GM23338 (cell line): ENCODE data around the gene CACNA1A. TPM values are rescaled to one million over a fixed set of nuclear protein-coding genes. Genes with fewer than 3 reads are reported as not detected.

Experiments used
- ATAC-seq: fragments of 200-7000 bp; cut with Tn5 transposase; 3 replicates; pipeline ENCODE4 v1.9.1; 2020
- DNase-seq: peaks from one replicate; pipeline ENCODE4 v3.0.0-alpha.2; 2015; ENCODE audit warnings: low spot score
- H2AFZ ChIP-seq: fragments of 200-600 bp; sonication (generic); 2 replicates; pipeline ENCODE4 v1.8.0; 2016; ENCODE audit warnings: antibody characterized with exemption, mild to moderate bottlenecking, moderate library complexity
- H3F3A ChIP-seq: fragments of 200-600 bp; sonication (generic); replicated peaks from 2 replicates; pipeline ENCODE4 v1.8.0; 2017; ENCODE audit warnings: antibody characterized with exemption, mixed run types, low read depth
- H3K27ac ChIP-seq: fragments of 200-600 bp; sonication (generic); 2 replicates; pipeline ENCODE4 v1.6.1; 2016; ENCODE audit warnings: low read depth
- H3K27me3 ChIP-seq: fragments of 200-600 bp; sonication (generic); 2 replicates; pipeline ENCODE4 v1.8.0; 2016; ENCODE audit warnings: mild to moderate bottlenecking, mixed run types, moderate library complexity; ENCODE audit not compliant: insufficient read depth
- H3K36me3 ChIP-seq: fragments of 200-600 bp; sonication (generic); 2 replicates; pipeline ENCODE4 v1.8.0; 2016; ENCODE audit warnings: mild to moderate bottlenecking; ENCODE audit not compliant: insufficient read depth
- H3K4me1 ChIP-seq: fragments of 200-600 bp; sonication (generic); 2 replicates; pipeline ENCODE4 v1.8.0; 2016; ENCODE audit warnings: mild to moderate bottlenecking, moderate library complexity; ENCODE audit not compliant: insufficient read depth
- H3K4me2 ChIP-seq: fragments of 200-600 bp; sonication (generic); 2 replicates; pipeline ENCODE4 v1.7.1; 2017; ENCODE audit warnings: mixed run types
- H3K4me3 ChIP-seq: fragments of 200-600 bp; sonication (generic); 2 replicates; pipeline ENCODE4 v1.6.1; 2016; ENCODE audit warnings: mixed run types
- H3K79me2 ChIP-seq: fragments of 200-600 bp; sonication (generic); replicated peaks from 2 replicates; pipeline ENCODE4 v1.8.0; 2017; ENCODE audit warnings: mild to moderate bottlenecking; ENCODE audit not compliant: insufficient read depth
- H3K9me2 ChIP-seq: fragments of 200-600 bp; sonication (generic); 2 replicates; pipeline ENCODE4 v1.8.0; 2017; ENCODE audit not compliant: insufficient read depth
- H4K20me1 ChIP-seq: fragments of 200-600 bp; sonication (generic); replicated peaks from 2 replicates; pipeline ENCODE4 v1.8.0; 2017; ENCODE audit warnings: mild to moderate bottlenecking; ENCODE audit not compliant: insufficient read depth
- H3K27ac Mint-ChIP-seq: 2 replicates; pipeline ENCODE4 v1.8.0; 2020; ENCODE audit warnings: inconsistent platforms, mild to moderate bottlenecking, moderate library complexity, mixed read lengths
- H3K27me3 Mint-ChIP-seq: 3 replicates; pipeline ENCODE4 v1.8.0; 2022; ENCODE audit warnings: low read depth, mild to moderate bottlenecking, moderate library complexity, mixed read lengths, inconsistent platforms; ENCODE audit not compliant: insufficient read depth, poor library complexity
- H3K36me3 Mint-ChIP-seq: 3 replicates; pipeline ENCODE4 v1.8.0; 2021; ENCODE audit warnings: low read depth, mild to moderate bottlenecking, inconsistent platforms, moderate library complexity, mixed read lengths
- H3K4me1 Mint-ChIP-seq: 3 replicates; pipeline ENCODE4 v1.8.0; 2020; ENCODE audit warnings: mild to moderate bottlenecking, inconsistent platforms, mixed read lengths
- H3K4me3 Mint-ChIP-seq: 3 replicates; pipeline ENCODE4 v1.8.0; 2021; ENCODE audit warnings: moderate library complexity, mild to moderate bottlenecking, inconsistent platforms, mixed read lengths
- H3K9me3 Mint-ChIP-seq: 3 replicates; pipeline ENCODE4 v1.8.0; 2020; ENCODE audit warnings: moderate library complexity, mild to moderate bottlenecking, inconsistent platforms, mixed read lengths
- CREB1 ChIP-seq: fragments of 250-450 bp; sonication (Bioruptor Pico); IDR thresholded peaks from 2 replicates; pipeline ENCODE4 v1.5.0; 2020; ENCODE audit warnings: low read depth, mild to moderate bottlenecking, moderate library complexity
- EZH2 ChIP-seq: fragments of 200-600 bp; sonication (generic); IDR thresholded peaks from one replicate; pipeline ENCODE4 v1.8.0; 2017; ENCODE audit warnings: antibody characterized with exemption, mild to moderate bottlenecking, low read depth; ENCODE audit not compliant: unreplicated experiment
- NANOG ChIP-seq: IDR thresholded peaks from 2 replicates; pipeline ENCODE4 v1.6.1; 2016; ENCODE audit warnings: antibody characterized with exemption, borderline replicate concordance
- POLR2AphosphoS5 ChIP-seq: IDR thresholded peaks from 2 replicates; pipeline ENCODE4 v1.6.1; 2016; ENCODE audit warnings: antibody characterized with exemption, low read depth
- STAT1 ChIP-seq: IDR thresholded peaks from one replicate; pipeline ENCODE4 v1.6.1; 2016; ENCODE audit warnings: antibody characterized with exemption; ENCODE audit not compliant: unreplicated experiment
- ZNF114 ChIP-seq: fragments of 250-450 bp; sonication (Bioruptor Pico); IDR thresholded peaks from 2 replicates; pipeline ENCODE4 v1.5.0; 2020; ENCODE audit warnings: mild to moderate bottlenecking, moderate library complexity
- ZNF331 ChIP-seq: fragments of 250-450 bp; sonication (Bioruptor Pico); IDR thresholded peaks from 2 replicates; pipeline ENCODE4 v1.5.0; 2020; ENCODE audit warnings: low read depth, mild to moderate bottlenecking, moderate library complexity
- polyA plus RNA-seq: library from polyadenylated mRNA; unstranded; fragments of >200 nt; fragmentation: Nextera tagmentation; extraction: Ambion mirVana; gene quantifications from 2 replicates; pipeline ENCODE4 v1.2.1, GENCODE V29; 2016
- total RNA-seq: library from RNA; depleted of rRNA; stranded (reverse); fragments of >200 nt; shearing (Covaris generic); gene quantifications from 2 replicates; pipeline ENCODE4 v1.2.3, GENCODE V29; 2014
- TF ChIP-seq, protein P1 (sequence below), 2 experiments: fragments of 200-600 bp in 1 of 2; sonication (generic) in 1 of 2; conservative IDR thresholded peaks; 2 replicates each; pipeline versions ENCODE4 v1.5.1 to v1.6.1; 2016 to 2017; ENCODE audit warnings: antibody characterized with exemption in 2 of 2, low read depth in 2 of 2, mild to moderate bottlenecking in 2 of 2, moderate library complexity in 1 of 2
- TF ChIP-seq, protein P2 (sequence below): IDR thresholded peaks from 2 replicates; pipeline ENCODE4 v1.6.1; 2016; ENCODE audit warnings: antibody characterized with exemption
- TF ChIP-seq, protein P3 (sequence below): fragments of 250-450 bp; sonication (Bioruptor Pico); IDR thresholded peaks from 2 replicates; pipeline ENCODE4 v1.5.0; 2020; ENCODE audit warnings: mild to moderate bottlenecking, moderate library complexity

The CACNA1A gene
- total and polyA plus RNA-seq, 2 experiments from 2014 or later, result 7.4 to 20.3 TPM

DNA sequence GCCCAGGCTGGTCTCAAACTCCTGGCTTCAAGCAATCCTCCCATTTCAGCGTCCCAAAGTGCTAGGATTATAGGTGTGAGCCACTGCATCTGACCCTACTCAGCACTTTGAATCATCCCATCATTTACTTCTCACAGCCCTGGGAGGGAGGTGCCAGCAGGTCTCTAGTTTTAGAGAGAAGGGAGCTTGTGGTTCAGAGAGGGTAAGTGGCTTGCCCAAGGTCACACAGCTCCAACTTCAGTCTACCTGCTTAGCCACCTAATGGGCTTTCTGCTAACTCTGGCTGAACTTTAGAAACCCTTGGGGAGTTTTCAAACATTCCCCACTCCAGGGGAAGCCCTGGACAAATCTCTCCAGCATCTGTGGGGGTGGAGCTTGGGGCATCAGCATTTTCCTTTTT lies 18.3 kb downstream of the CACNA1A start:
- Histone ChIP-seq H3F3A (no peaks in the 10 kb centered on the region), H2AFZ (no peak overlapping the region), H4K20me1 (no peaks in the 10 kb centered on the region; the same call in 1 of the 2 replicates), H3K79me2 (0 out of 2 replicates have a peak, but pooled peaks cover 12% of the 10 kb centered on the region), H3K9me2 (no peaks in the 10 kb centered on the region), H3K36me3 (no peaks in the 10 kb centered on the region; the same call in 1 of the 2 replicates), H3K4me3 (no peak overlapping the region), H3K4me1 (peaks cover 10% of the 10 kb centered on the region), H3K27ac (no peak overlapping the region), H3K27me3 (no peaks in the 10 kb centered on the region), H3K4me2 (no peak overlapping the region)
- no peak overlapping the region for H3K27ac Mint-ChIP-seq
- H3K9me3 Mint-ChIP-seq, result peaks cover 7% of the 10 kb centered on the region; the same call in 2 of the 3 replicates
- ATAC-seq (no peak), DNase-seq (no peak)
- TF ChIP-seq, protein P1, sequence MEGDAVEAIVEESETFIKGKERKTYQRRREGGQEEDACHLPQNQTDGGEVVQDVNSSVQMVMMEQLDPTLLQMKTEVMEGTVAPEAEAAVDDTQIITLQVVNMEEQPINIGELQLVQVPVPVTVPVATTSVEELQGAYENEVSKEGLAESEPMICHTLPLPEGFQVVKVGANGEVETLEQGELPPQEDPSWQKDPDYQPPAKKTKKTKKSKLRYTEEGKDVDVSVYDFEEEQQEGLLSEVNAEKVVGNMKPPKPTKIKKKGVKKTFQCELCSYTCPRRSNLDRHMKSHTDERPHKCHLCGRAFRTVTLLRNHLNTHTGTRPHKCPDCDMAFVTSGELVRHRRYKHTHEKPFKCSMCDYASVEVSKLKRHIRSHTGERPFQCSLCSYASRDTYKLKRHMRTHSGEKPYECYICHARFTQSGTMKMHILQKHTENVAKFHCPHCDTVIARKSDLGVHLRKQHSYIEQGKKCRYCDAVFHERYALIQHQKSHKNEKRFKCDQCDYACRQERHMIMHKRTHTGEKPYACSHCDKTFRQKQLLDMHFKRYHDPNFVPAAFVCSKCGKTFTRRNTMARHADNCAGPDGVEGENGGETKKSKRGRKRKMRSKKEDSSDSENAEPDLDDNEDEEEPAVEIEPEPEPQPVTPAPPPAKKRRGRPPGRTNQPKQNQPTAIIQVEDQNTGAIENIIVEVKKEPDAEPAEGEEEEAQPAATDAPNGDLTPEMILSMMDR (conservative IDR thresholded peaks at IDR 0.05; ENCODE audit: low read depth in 2 of 2), result no peak
- TF ChIP-seq CREB1 (CRISPR knock-in tag) (no peak), POLR2AphosphoS5 (no peak), STAT1 (no peak), NANOG (no peak)
- peaks cover 14% of the 10 kb centered on the region; the same call in 2 of the 3 replicates for H3K36me3 Mint-ChIP-seq
- H3K27me3 Mint-ChIP-seq, result peaks cover 4% of the 10 kb centered on the region
- peaks cover 19% of the 10 kb centered on the region for H3K4me1 Mint-ChIP-seq
- H3K4me3 Mint-ChIP-seq, result no peak overlapping the region

GRCh38 chr19:13484166-13484565 lies 22.1 kb downstream of the CACNA1A start:
- H3K4me1 Mint-ChIP-seq, result no peaks in the 10 kb centered on the region
- Histone ChIP-seq H3K27ac (no peak overlapping the region), H3K79me2 (0 out of 2 replicates have a peak, but pooled peaks cover 12% of the 10 kb centered on the region), H3K4me2 (no peak overlapping the region), H3K36me3 (no peaks in the 10 kb centered on the region; the same call in 1 of the 2 replicates), H3K9me2 (no peaks in the 10 kb centered on the region), H3F3A (no peaks in the 10 kb centered on the region), H2AFZ (no peak overlapping the region), H4K20me1 (no peaks in the 10 kb centered on the region; the same call in 1 of the 2 replicates), H3K4me1 (no peaks in the 10 kb centered on the region), H3K27me3 (no peaks in the 10 kb centered on the region), H3K4me3 (no peak overlapping the region)
- H3K9me3 Mint-ChIP-seq, result peaks cover 10% of the 10 kb centered on the region; the same call in 2 of the 3 replicates
- no peak overlapping the region for H3K4me3 Mint-ChIP-seq
- ATAC-seq (no peak), DNase-seq (no peak)
- H3K27me3 Mint-ChIP-seq, result peaks cover 1% of the 10 kb centered on the region
- no peak overlapping the region for H3K27ac Mint-ChIP-seq
- H3K36me3 Mint-ChIP-seq, result peaks cover 11% of the 10 kb centered on the region; the same call in 2 of the 3 replicates
- TF ChIP-seq ZNF331 (CRISPR knock-in tag) (no peak), CREB1 (CRISPR knock-in tag) (no peak), NANOG (no peak), EZH2 (no peak), ZNF114 (CRISPR knock-in tag) (no peak), POLR2AphosphoS5 (no peak)
- TF ChIP-seq, protein P2, sequence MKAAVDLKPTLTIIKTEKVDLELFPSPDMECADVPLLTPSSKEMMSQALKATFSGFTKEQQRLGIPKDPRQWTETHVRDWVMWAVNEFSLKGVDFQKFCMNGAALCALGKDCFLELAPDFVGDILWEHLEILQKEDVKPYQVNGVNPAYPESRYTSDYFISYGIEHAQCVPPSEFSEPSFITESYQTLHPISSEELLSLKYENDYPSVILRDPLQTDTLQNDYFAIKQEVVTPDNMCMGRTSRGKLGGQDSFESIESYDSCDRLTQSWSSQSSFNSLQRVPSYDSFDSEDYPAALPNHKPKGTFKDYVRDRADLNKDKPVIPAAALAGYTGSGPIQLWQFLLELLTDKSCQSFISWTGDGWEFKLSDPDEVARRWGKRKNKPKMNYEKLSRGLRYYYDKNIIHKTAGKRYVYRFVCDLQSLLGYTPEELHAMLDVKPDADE, result no peak
- TF ChIP-seq, protein P3, sequence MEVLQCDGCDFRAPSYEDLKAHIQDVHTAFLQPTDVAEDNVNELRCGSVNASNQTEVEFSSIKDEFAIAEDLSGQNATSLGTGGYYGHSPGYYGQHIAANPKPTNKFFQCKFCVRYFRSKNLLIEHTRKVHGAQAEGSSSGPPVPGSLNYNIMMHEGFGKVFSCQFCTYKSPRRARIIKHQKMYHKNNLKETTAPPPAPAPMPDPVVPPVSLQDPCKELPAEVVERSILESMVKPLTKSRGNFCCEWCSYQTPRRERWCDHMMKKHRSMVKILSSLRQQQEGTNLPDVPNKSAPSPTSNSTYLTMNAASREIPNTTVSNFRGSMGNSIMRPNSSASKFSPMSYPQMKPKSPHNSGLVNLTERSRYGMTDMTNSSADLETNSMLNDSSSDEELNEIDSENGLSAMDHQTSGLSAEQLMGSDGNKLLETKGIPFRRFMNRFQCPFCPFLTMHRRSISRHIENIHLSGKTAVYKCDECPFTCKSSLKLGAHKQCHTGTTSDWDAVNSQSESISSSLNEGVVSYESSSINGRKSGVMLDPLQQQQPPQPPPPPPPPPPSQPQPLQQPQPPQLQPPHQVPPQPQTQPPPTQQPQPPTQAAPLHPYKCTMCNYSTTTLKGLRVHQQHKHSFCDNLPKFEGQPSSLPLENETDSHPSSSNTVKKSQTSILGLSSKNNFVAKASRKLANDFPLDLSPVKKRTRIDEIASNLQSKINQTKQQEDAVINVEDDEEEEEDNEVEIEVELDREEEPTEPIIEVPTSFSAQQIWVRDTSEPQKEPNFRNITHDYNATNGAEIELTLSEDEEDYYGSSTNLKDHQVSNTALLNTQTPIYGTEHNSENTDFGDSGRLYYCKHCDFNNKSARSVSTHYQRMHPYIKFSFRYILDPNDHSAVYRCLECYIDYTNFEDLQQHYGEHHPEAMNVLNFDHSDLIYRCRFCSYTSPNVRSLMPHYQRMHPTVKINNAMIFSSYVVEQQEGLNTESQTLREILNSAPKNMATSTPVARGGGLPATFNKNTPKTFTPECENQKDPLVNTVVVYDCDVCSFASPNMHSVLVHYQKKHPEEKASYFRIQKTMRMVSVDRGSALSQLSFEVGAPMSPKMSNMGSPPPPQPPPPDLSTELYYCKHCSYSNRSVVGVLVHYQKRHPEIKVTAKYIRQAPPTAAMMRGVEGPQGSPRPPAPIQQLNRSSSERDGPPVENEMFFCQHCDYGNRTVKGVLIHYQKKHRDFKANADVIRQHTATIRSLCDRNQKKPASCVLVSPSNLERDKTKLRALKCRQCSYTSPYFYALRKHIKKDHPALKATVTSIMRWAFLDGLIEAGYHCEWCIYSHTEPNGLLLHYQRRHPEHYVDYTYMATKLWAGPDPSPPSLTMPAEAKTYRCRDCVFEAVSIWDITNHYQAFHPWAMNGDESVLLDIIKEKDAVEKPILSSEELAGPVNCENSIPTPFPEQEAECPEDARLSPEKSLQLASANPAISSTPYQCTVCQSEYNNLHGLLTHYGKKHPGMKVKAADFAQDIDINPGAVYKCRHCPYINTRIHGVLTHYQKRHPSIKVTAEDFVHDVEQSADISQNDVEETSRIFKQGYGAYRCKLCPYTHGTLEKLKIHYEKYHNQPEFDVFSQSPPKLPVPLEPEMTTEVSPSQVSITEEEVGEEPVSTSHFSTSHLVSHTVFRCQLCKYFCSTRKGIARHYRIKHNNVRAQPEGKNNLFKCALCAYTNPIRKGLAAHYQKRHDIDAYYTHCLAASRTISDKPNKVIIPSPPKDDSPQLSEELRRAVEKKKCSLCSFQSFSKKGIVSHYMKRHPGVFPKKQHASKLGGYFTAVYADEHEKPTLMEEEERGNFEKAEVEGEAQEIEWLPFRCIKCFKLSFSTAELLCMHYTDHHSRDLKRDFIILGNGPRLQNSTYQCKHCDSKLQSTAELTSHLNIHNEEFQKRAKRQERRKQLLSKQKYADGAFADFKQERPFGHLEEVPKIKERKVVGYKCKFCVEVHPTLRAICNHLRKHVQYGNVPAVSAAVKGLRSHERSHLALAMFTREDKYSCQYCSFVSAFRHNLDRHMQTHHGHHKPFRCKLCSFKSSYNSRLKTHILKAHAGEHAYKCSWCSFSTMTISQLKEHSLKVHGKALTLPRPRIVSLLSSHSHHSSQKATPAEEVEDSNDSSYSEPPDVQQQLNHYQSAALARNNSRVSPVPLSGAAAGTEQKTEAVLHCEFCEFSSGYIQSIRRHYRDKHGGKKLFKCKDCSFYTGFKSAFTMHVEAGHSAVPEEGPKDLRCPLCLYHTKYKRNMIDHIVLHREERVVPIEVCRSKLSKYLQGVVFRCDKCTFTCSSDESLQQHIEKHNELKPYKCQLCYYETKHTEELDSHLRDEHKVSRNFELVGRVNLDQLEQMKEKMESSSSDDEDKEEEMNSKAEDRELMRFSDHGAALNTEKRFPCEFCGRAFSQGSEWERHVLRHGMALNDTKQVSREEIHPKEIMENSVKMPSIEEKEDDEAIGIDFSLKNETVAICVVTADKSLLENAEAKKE (CRISPR knock-in tag), result no peak
- TF ChIP-seq, protein P1 (conservative IDR thresholded peaks at IDR 0.05; ENCODE audit: low read depth in 2 of 2), result no peak
